Ishikawa (cell line): ENCODE measurements around the gene ZNF469.

Source experiments
- CREB1 ChIP-seq: IDR thresholded peaks from 2 replicates; pipeline ENCODE4 v1.6.1; 2012; ENCODE audit warnings: low read depth
- EP300 ChIP-seq: IDR thresholded peaks from 2 replicates; pipeline ENCODE4 v1.6.1; 2012; ENCODE audit warnings: borderline replicate concordance
- FOXM1 ChIP-seq: IDR thresholded peaks from 2 replicates; pipeline ENCODE4 v1.6.1; 2012; ENCODE audit warnings: low read depth, borderline replicate concordance
- ZBTB7A ChIP-seq: IDR thresholded peaks from 2 replicates; pipeline ENCODE4 v1.6.1; 2012; ENCODE audit warnings: low read depth
- TF ChIP-seq, protein P1 (sequence below): IDR thresholded peaks from 2 replicates; pipeline ENCODE4 v1.6.1; 2012

DNA sequence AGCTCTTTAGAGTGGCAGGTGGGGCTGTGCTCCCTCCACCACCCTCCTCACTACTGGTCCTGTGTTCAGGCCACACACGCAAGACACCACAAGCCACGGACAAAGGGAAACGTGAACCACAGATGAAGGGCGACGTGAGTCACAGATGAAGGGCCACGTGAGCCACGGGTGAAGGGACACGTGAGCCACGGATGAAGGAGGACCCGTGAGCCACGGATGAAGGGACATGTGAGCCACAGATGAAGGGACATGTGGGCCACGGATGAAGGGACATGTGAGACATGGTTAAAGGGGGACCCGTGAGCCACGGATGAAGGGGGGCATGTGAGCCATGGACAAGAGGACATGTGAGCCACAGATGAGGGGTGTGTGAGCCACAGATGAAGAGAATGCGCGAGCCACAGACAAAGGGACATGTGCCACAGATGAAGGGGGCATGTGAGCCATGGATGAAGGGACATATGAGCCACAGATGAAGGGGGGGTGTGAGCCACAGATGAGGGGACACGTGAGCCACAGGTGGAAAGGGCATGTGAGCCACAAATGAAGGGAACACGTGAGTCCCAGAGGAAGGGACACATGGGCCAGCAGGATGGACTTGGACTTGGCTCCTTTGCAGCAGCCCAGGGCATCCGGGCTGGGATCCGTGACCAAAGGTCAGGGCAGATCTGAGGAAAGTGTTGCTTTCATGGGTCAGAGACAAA, 15.6 kb downstream of the ZNF469 start:
- TF ChIP-seq, protein P1, sequence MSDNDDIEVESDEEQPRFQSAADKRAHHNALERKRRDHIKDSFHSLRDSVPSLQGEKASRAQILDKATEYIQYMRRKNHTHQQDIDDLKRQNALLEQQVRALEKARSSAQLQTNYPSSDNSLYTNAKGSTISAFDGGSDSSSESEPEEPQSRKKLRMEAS: no peak
- TF ChIP-seq EP300 (no peak), FOXM1 (no peak), ZBTB7A (no peak), CREB1 (no peak)
